ENCODE measurements around the gene HTR3D.
"Not testable (repeated sequence)": the region's sequence is repeated elsewhere in the genome, so short reads cannot be mapped to it uniquely, and the experiment has no call there.

Gene HTR3D, protein sequence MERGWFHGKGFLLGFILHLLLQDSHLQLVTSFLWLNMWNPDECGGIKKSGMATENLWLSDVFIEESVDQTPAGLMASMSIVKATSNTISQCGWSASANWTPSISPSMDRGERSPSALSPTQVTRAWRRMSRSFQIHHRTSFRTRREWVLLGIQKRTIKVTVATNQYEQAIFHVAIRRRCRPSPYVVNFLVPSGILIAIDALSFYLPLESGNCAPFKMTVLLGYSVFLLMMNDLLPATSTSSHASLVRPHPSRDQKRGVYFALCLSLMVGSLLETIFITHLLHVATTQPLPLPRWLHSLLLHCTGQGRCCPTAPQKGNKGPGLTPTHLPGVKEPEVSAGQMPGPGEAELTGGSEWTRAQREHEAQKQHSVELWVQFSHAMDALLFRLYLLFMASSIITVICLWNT

DNA sequence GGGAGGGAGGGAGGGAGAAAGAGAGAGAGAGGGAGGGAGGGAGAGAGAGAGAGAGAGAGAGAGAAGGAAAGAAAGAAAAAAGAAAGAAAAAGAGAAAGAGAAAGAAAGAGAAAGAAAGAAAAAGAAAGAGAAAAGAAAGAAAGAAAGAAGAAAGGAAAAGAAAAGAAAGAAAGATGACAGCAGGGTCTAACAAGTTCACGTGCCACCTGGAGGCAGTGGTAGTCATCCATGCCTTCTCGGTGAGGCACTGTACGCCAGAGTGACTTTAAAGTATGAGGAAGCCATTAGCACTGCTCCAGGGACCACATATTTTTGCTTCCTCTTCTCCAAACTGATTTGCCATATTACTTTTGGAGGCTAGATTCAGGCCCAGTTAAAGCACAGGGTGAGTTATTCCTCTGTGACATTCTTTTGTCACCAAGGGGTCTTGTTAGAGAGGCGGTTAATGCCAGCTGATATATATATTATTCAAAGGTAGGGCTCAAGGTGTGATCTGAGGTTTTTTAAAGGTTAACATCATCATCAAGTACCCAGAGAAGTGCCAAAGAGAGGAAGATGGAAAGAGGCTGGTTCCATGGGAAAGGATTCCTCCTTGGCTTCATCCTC, at the start of gene HTR3D:
HTR3D (plus strand) TSS at position 556 of the 606 bp plus-strand sequence; CDS start at position 556, 0 bp downstream.
- DNase-seq (ENCODE audit: low read depth in 3 of 3) = no peak

DNA sequence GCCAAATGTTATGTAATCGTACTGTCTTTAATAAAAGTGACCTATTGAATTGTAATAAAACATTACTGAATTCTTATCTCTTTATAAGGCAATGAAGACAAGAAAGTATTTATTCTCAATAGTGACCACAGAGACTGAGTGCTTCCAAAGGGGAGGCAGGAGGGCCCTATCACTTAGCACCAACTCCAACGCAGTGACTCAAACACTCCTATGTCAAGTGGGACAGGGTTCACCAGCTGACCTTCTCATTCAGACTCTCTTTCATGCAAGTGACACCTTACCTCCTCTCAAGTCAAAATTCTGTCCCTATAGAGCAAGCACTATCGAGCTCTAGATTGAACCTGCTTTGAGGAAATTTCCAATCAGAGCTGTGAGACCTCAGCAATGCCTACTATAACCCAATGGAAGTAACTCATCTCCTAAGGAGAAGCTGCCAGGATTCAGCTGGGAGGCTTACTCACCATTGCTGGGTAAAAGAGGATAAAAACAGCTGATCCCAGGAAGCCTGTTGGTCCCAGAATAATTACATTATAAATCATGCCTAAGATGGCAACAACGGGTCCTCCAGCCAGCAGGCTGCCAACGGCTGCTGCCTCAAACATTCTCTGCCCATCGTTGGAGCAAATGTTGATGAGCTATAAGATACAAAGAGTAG, 49.4 kb upstream of the HTR3D start:
- no peak for DNase-seq (ENCODE audit: low read depth in 3 of 3)

DNA sequence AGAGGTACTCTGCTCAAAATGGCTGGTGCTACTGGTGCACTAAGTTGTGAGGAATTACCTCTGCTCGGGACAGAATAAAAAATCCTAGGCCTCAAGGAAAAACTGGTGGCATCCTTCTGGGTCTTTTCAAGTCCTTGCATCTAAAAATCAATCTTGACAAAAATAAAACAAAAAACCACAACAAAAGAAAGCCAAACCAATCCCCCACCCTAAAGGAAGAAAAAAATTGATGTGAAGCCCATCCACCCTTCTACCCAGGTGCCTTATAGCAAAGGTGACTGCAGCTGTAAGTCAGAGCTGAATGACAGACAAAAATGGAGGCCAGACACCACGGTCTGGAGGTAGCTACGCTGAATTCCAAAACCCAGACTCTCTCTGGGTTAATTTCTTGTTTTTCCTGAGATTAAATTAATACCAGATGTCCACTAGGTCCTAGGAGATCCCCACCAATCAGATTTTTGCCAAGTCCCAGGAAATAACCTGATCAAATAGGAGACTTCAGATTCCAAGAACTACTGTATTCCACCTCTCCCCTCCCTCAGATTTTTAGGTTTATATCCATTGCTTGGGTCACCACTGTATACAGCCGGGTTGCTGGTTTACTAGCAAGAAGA, 47.3 kb upstream of the HTR3D start:
- DNase-seq (ENCODE audit: low read depth in 3 of 3) = no peak

DNA sequence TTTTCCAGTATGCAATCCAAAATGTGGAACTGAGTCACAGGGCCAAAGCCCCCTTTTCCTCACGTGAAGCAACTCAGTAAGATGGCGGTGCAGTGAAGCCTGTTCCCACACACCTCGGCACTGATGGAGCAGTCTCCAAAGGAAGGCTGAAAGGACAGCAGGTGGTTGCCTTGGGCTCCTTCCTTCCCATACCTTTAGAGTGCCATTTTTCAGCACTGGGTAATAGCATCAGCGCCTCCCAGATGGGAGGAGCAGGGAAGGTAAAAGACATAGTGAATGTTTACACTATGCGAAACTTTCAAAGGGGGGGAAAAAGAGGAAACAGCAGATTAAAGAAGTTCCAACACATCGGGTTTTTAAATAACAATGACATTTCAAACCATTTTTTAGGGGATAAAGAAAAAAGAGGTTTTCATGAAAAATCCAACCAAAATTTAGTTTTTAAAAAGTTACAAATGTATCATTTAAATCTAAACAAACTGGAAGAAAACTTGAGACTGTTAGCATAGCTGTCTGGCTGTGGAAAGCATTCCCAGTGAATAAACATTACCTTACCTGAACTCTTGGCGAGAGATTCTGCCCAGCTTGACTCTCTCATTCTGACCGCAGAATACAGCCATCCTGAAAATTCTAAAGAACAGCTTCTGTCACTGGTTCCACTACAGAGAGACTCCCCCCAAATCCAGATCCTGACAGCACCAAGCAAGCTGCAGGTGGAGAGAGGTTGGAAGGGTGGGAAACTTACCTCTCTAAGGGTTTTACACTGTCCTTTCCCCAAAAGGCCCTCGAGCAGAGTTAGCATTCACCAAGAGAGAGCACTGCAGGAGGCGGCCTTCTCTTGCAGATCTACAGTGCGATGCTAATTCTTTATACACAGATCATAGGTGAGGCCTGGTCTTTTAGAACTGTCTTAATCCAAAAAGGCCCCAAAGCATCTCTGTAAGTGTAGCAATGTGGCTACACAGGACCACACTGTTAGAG, 46.5 kb upstream of the HTR3D start:
- no peak for DNase-seq (ENCODE audit: low read depth in 3 of 3)

DNA sequence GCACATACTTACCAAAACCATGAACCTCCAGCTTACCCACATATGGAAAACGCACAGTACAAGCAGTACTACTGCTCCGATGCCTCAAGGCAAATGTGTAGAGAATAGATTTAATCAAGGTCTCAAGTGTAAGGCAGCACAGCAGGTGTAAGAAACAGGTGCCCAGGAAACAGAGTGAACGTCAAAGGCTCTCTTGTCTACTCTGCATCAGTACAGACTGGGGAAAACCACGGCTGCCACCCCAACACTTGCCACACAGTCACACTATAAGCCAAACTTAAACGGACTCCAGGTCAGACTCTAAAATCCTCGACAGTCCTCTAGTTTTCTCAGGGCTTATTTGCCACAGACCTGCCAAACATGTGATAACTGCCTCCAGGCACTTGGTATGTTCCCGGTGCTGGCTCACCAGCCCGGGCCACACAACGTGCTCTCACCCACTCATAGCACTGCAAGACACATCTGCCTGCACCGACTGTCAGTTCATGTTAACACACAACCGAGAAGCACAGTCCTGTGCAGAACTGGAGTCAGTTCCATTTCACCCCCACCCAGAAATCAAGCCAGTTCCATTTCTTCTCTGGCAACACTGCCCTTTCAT, 44.4 kb upstream of the HTR3D start:
- DNase-seq (ENCODE audit: low read depth in 3 of 3) = no peak

DNA sequence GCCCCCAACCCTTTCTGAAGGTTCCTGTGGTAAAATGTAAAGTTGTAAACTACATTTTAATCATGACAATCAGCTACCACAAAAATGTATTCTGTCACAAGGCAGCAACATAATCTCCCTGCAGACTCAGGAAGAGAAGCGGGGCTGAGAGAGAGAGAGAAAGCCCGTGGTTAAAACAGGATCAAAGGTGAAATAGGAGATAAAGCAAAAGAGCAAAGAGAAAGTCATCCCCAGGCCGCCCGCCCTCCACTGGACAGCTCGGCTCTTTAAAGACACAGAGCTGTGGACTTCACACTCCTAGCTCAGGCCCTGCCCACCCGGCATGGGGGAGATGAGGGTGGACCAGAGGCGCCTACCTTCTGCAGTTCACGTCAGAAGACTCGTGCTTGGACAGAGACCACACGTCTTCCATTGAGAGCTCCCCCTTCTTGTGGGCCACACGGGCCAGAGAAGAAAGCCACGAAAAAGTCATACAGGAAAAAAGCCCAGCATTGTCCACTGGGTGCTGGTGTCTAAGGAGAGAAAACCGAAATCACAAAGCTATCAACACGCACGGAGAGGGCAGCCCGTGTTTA, 43.2 kb upstream of the HTR3D start:
- DNase-seq (ENCODE audit: low read depth in 3 of 3) = no peak

DNA sequence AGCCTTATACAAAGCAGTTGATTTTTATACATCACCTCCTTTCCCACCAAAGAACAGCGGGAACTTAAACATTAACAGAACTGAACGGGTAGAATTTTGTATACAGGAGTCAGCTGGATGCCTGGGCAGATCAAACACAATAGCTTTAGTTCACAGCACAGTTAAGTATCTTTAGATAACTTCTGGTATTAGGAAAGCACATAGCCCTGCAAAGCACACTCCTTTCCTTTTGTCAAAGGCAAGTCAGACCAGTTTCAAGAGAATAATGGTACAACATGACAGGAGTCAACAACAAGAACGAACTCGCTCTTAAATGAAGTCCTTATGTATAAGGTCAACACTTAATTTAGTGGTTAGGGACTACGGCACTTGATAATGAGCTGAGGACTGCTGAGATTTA, 40.1 kb upstream of the HTR3D start:
- DNase-seq (ENCODE audit: low read depth in 3 of 3) = no peak

DNA sequence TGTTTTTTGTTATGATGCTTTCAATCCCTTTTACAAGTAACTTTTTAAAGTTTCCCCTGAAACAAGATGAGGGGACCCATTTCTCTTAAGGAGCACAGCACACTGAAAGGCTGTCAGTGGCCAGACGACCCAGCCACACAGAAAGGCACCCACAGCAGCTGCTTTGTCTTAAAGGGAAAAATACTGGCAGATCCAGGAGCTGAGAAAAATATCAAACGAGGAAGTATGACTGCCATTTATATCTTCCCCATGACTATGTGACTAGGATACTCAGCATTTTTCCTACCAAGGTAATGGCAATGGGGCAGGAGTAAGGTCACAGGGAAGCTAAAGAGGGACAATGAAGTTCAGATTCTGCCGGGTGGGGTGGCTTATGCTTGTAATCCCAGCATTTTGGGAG, 29.8 kb upstream of the HTR3D start:
- no peak for DNase-seq (ENCODE audit: low read depth in 3 of 3)

DNA sequence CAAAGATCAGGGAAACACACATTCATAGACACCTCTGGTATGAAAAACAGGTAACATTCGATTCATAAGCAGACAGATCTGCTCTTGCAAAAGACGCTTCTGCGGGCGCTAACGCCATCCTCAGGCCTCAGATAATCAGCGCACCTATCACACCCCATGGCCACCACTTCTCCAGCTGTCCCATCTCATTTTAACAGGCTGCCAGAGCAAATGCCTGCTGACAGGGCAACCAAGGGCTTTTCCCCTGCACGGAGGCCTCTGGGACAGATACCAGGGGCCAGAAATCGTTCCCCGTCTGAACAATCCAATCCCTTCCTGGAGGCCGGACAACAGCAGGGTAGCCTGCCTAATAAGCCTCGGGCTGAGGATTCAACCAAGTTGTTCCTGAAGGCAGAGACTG, 29.1 kb upstream of the HTR3D start:
- DNase-seq (ENCODE audit: low read depth in 3 of 3) = no peak

DNA sequence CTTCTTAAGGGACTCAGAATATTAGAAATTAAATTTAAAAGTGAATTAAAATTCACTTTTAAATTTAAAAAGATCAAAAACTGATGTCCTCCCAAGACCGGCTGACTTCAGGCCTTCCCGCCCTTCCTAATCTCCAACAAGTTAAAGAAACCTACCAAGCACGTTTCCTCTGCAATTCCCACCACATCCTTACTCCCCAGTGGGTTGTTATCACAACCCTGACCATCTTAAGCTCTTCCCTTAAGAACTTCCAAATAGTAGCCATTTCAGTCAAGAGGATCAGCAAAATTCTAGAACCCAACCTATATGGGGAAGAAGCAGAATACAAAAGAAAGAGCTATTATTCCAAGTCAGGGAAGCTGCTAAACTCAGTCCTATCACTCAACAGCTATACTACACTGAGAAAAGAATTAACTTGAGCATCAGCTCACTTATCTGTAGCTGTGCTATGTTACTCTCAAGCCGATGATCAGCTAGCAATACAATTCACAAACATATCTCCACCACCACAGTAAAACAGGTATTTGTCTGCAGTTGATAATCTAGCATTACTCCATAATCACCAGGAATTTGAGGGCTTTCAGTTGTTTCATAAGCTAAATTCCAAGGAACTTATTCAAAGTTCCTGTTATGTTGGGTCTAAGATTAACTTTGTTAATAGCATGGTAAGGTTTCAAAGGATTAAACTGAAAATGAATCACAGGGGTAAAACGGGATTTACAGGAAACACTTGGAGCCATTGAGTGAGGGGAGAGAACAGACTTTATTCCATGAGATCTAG, 28.2 kb upstream of the HTR3D start:
- DNase-seq (ENCODE audit: low read depth in 3 of 3) = no peak

DNA sequence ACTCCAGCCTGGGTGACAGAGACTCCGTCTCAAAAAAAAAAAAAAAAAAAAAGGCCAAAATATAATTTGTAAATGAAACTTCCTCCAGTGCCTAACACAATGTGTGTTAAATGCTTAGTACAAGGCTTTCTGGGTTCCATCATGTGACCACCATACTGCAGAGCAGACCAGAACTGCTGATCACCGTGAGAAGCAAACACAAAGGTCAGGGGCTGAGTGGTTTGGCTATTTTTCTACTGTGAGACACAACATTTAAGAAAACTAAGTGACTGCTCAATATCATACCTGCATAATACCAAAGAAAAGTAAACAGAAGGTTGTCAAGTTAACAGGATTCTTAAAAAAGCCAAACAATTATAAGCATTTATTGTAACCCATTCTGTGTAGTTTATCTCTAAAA, 27.1 kb upstream of the HTR3D start:
- DNase-seq (ENCODE audit: low read depth in 3 of 3) = no peak

DNA sequence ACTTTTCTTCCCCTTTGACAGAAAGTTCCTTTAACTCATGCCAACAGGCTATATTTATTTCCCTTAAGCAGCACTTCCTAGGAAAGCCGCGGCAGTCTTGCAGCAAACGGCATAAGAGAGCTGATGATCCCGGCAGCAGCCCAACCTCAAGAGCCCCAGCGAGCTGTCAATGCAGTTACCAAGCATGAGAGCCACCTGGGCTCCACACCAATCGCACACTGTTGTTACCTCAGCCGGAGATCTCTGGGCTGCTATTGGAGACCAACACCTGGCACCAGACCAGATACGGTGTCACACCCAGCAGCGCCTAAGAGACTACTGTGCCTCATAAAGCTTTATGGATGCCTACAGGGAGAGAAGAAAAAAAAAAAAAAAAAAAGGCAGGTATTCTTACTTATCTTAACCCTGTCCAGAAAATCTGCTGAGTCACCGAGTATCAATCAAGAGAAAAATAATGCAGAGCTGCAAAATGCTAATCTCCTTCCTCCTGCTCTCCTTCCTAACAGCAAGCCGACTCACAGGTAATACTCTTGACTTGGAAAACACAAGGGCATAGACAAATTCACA, 25.5 kb upstream of the HTR3D start:
- no peak for DNase-seq (ENCODE audit: low read depth in 3 of 3)

DNA sequence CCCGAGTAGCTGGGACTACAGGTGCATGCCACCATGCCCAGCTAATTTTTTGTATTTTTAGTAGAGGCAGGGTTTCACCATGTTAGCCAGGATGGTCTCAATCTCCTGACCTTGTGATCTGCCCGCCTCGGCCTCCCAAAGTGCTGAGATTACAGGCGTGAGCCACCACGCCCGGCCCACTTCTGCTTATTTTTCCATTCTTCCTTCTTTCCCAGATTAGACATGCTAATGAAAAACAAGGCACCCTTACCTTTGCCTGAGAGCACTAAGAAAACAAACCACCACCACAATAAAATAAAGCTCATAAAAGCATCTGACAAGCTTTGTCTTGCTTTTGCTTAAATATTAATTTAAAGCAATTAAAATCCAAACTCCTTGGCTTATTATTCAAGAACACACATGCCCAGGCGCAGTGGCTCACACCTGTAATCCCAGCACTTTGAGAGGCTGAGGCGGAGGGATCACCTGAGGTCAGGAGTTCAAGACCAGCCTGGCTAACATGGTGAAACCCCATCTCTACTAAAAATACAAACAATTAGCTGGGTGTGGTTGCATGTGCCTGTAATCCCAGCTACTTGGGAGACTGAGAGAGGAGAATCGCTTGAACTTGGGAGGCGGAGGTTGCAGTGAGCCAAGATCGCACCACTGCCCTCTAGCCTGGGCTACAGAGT, 24.3 kb upstream of the HTR3D start:
- DNase-seq (ENCODE audit: low read depth in 3 of 3) = not testable (repeated sequence)

DNA sequence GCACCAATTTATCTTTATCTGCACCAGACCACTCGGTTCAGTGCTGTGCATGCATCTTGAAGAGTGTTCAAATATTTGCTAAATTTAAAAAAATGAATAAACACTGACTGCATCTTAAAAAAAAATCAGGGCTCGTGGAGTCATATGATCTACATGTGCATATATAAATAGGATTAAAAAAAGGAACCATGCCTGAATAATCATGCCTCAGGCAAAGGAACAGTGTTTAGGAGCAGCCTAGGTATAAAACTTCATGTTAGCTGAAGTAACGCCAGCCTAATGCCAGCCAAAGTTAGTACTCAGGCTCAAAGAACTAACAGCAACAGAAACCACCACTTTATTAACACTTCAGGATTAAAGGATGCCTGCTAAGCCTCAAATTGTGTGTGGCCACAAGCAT, 23.4 kb upstream of the HTR3D start:
- no peak for DNase-seq (ENCODE audit: low read depth in 3 of 3)

DNA sequence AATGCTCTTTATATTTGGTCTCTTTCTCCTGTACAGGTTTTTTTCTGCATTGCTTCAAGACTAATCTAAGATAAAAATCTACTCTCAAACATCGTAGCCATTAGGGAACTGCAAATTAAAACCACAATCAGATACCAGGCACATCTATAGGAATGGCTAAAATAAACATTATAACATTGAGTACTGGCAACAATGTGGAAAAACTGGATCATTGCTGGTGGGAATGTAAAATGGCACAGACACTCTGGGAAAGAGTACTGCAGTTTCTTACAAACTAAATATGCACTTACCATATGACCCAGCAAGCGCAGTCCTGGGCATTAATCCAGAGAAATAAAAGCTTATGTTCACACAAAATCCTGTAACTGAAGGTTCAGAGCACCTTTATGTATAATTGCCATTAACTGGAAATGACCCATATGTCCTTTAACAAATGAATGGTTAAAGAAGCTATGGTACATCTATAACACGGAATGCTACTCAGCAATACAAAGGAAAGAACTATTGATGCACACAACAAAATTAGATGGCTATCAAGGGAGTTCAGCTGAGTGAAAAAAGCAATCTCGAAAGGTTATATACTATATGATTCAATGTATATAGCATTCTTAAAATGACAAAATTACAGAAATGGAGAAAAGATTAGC, 20.2 kb upstream of the HTR3D start:
- no peak for DNase-seq (ENCODE audit: low read depth in 3 of 3)

DNA sequence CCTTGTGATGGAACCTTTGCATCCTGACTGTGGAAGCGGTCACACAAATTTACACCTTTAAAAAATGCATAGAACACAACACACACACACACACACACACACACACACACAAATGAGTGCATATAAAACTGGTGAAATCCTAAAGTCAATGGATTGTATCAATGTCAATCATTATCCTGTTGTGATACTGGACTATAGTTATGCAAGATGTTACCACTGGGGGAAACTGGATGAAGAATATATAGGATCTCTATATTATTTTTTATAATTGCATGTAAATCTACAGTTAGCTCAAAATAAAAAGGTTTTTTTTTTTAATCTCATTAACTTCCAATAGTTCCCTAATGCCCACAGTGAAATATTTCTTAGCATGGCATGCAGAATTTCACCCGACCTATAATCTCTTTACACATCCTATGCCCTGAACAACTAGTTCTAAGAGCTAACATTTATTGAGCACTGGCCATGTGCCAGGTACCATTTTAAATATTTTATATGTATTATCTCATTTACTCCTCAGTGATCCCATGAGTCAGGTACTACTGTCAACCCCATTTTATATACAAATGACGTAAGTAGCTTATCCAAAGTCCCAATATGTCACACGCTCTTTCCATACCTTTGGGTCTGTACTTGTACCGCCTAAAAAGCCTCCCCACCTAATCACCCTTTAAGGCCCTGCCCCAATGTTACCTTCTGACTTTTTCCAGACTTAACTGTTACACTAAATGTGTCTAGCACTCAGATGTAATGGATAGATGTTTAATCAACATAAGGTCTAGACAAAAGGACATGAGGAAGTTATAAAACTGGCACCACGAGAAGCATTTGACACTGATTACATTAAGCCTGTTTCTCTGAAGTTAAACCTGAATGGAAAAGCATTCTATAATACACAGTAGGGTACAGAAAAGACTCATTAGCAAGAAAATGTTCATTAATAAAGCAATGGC, 19.3 kb upstream of the HTR3D start:
- DNase-seq (ENCODE audit: low read depth in 3 of 3) = no peak

DNA sequence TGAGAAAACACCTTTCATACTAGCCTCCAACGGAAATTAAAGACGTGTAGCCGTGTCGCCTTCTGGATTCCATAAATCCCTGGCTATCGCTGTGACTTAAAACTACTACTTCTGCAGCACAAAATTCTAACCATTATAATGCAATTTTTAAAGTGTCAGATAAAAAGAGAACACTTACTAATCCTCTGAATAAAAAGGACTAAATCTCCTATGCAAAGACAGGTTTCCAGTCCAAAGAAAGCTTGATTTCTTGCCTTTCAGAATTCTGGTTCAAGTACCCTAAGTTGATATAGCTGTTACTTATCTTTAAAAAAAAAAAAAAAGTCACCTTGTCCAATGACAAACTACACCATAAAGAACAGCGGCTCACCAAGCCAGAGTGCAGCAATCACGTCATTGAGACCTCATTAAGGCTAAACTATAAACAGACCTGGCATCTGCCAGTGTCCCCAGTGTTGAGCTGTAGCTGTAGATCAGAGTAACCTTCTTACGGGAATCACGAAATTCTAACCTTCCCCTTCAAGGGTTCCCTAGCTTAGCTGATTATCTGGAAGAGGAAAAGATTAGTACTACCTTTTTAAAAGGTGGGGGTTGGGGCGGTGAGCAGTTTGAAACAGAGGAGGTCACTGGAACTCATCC, 16.0 kb upstream of the HTR3D start:
- no peak for DNase-seq (ENCODE audit: low read depth in 3 of 3)
